Keratinocyte (primary cell): ENCODE results near the gene VPS41. TPM values are rescaled to one million over a fixed set of nuclear protein-coding genes. Genes with fewer than 3 reads are reported as not detected.

Source experiments
- DNase-seq: peaks from one replicate; pipeline ENCODE4 v3.0.0-alpha.2; 2011; ENCODE audit warnings: low read depth, missing footprints, low spot score
- FAIRE-seq: peaks from 2 replicates; lab custom pipeline; 2011; peaks lifted over from hg19 to GRCh38; lab: Jason Lieb, UNC
- H2AFZ ChIP-seq: 2 replicates; pipeline ENCODE4 v1.6.0; 2012; ENCODE audit warnings: low read length, control low read depth, inconsistent platforms; ENCODE audit not compliant: control insufficient read depth
- H3K27ac ChIP-seq: 2 replicates; pipeline ENCODE4 v1.5.1; 2011; ENCODE audit warnings: low read length; ENCODE audit not compliant: control insufficient read depth, insufficient read depth
- H3K27me3 ChIP-seq: 3 replicates; pipeline ENCODE4 v1.6.0; 2011; ENCODE audit warnings: low read length; ENCODE audit not compliant: control insufficient read depth, insufficient read depth; ENCODE audit errors: extremely low read depth
- H3K36me3 ChIP-seq, 2 experiments: 2 replicates in 1 of 2; 3 replicates in 1 of 2; pipeline ENCODE4 v1.5.1; 2011; ENCODE audit warnings: low read length in 2 of 2, mild to moderate bottlenecking in 1 of 2; ENCODE audit not compliant: control insufficient read depth in 2 of 2, insufficient read depth in 2 of 2; ENCODE audit errors: extremely low read depth in 1 of 2
- H3K4me1 ChIP-seq: 3 replicates; pipeline ENCODE4 v1.5.1; 2011; ENCODE audit warnings: low read length; ENCODE audit not compliant: control insufficient read depth, insufficient read depth; ENCODE audit errors: extremely low read depth
- H3K4me2 ChIP-seq: 3 replicates; pipeline ENCODE4 v1.6.0; 2011; ENCODE audit warnings: low read depth, low read length; ENCODE audit not compliant: control insufficient read depth, insufficient read depth; ENCODE audit errors: extremely low read depth
- H3K4me3 ChIP-seq, 3 experiments: fragments of 200-600 bp in 1 of 3; sonication (generic) in 1 of 3; 2 replicates in 2 of 3; 3 replicates in 1 of 3; pipeline ENCODE4 v1.5.1; 2011 to 2016; ENCODE audit warnings: low read length in 3 of 3, mild to moderate bottlenecking in 3 of 3, control low read depth in 2 of 3, inconsistent platforms in 1 of 3, low read depth in 1 of 3, mixed read lengths in 1 of 3, mixed run types in 1 of 3, moderate library complexity in 1 of 3; ENCODE audit not compliant: control insufficient read depth in 2 of 3, insufficient read depth in 2 of 3; ENCODE audit errors: extremely low read depth in 1 of 3
- H3K79me2 ChIP-seq: 2 replicates; pipeline ENCODE4 v1.6.0; 2012; ENCODE audit warnings: low read length; ENCODE audit not compliant: control insufficient read depth, insufficient read depth
- H3K9ac ChIP-seq: 3 replicates; pipeline ENCODE4 v1.6.0; 2011; ENCODE audit warnings: low read length; ENCODE audit not compliant: control insufficient read depth, insufficient read depth; ENCODE audit errors: extremely low read depth
- H3K9me1 ChIP-seq: 3 replicates; pipeline ENCODE4 v1.6.0; 2011; ENCODE audit warnings: low read length; ENCODE audit not compliant: control insufficient read depth, insufficient read depth; ENCODE audit errors: extremely low read depth
- H3K9me3 ChIP-seq: 2 replicates; pipeline ENCODE4 v1.5.1; 2012; ENCODE audit warnings: low read depth, low read length; ENCODE audit not compliant: control insufficient read depth
- H4K20me1 ChIP-seq: 3 replicates; pipeline ENCODE4 v1.6.0; 2011; ENCODE audit warnings: low read length; ENCODE audit not compliant: control insufficient read depth, insufficient read depth; ENCODE audit errors: extremely low read depth
- CTCF ChIP-seq, 3 experiments: IDR thresholded peaks in 1 of 3; conservative IDR thresholded peaks in 1 of 3; optimal IDR thresholded peaks in 1 of 3; 2 replicates in 2 of 3; 3 replicates in 1 of 3; pipeline versions ENCODE3 to v1.5.1; 2011; ENCODE audit warnings: low read length in 3 of 3, mild to moderate bottlenecking in 3 of 3, moderate library complexity in 2 of 3, control low read depth in 1 of 3, inconsistent platforms in 1 of 3; ENCODE audit not compliant: insufficient read depth in 2 of 3; ENCODE audit errors: extremely low read depth in 1 of 3
- EZH2 ChIP-seq: IDR thresholded peaks from one replicate; pipeline ENCODE4 v1.6.1; 2012; ENCODE audit warnings: inconsistent platforms, mild to moderate bottlenecking, low read length, moderate library complexity
- dilution Hi-C: fragments of 300-500 bp; cut with MboI; formaldehyde crosslinking; loops from one replicate; pipeline ENCODE4 v1.7.0; 2020; ENCODE audit warnings: low sequenced_read_pairs; ENCODE audit not compliant: extremely low pct_ligation_motif_present
- polyA plus RNA-seq, 5 experiments: library from polyadenylated mRNA; depleted of rRNA in 3 of 5; stranded (reverse) in 3 of 5; stranded (forward) in 1 of 5; unstranded in 1 of 5; fragments of >200 nt; gene quantifications; 1 replicate in 1 of 5; 2 replicates in 3 of 5; 3 replicates in 1 of 5; pipeline versions ENCODE4 v1.2.1 to v1.2.3, GENCODE V29; 2011 to 2012; ENCODE audit warnings: missing spikeins in 2 of 5, low read depth in 1 of 5, low replicate concordance in 1 of 5

Gene VPS41
- polyA plus RNA-seq, 1 donor (not counting 4 experiments of a cell fraction or from before 2014, with no cell fraction given) = 38.1 TPM

- Histone ChIP-seq H3K4me3 (no peak overlapping the region), H3K9me3 (no peaks in the 10 kb centered on the region), H3K4me2 (no peak overlapping the region), H4K20me1 (no peaks in the 10 kb centered on the region), H3K27me3 (no peaks in the 10 kb centered on the region), H3K4me1 (no peaks in the 10 kb centered on the region), H3K36me3 (peaks cover 0 to 2% of the 10 kb centered on the region in 2 experiments), H3K27ac (no peak overlapping the region), H2AFZ (no peak overlapping the region), H3K9ac (no peak overlapping the region), H3K79me2 (no peaks in the 10 kb centered on the region), H3K9me1 (no peaks in the 10 kb centered on the region)
- DNase-seq = no peak
- dilution Hi-C loops = no loop called here
- TF ChIP-seq CTCF (optimal IDR thresholded peaks at IDR 0.05 in 1 of 3, IDR thresholded peaks at IDR 0.05 in 1 of 3, conservative IDR thresholded peaks at IDR 0.05 in 1 of 3; ENCODE audit: extremely low read depth in 1 of 3, insufficient read depth in 2 of 3, low read length in 3 of 3) = no peak
- TF ChIP-seq EZH2 = no peak
- FAIRE-seq = no peak
Measured at GRCh38 chr7:38756521-38756920, 152.5 kb downstream of the VPS41 start.

GRCh38 chr7:38753347-38753746 lies 155.6 kb downstream of the VPS41 start:
- H3K9me1 ChIP-seq = no peaks in the 10 kb centered on the region
- no peak overlapping the region for H3K4me3 ChIP-seq
- no peak overlapping the region for H3K9ac ChIP-seq
- no peak for DNase-seq
- dilution Hi-C loops = no loop called here
- no peak overlapping the region for H3K4me2 ChIP-seq
- H3K9me3 ChIP-seq = no peaks in the 10 kb centered on the region
- H3K79me2 ChIP-seq = no peaks in the 10 kb centered on the region
- H4K20me1 ChIP-seq = no peaks in the 10 kb centered on the region
- H3K27me3 ChIP-seq = no peaks in the 10 kb centered on the region
- H3K36me3 ChIP-seq = peaks cover 0 to 2% of the 10 kb centered on the region in 2 experiments
- no peak overlapping the region for H2AFZ ChIP-seq
- FAIRE-seq = no peak
- TF ChIP-seq CTCF (optimal IDR thresholded peaks at IDR 0.05 in 1 of 3, IDR thresholded peaks at IDR 0.05 in 1 of 3, conservative IDR thresholded peaks at IDR 0.05 in 1 of 3; ENCODE audit: extremely low read depth in 1 of 3, insufficient read depth in 2 of 3, low read length in 3 of 3) (no peak), EZH2 (no peak)
- H3K4me1 ChIP-seq = no peaks in the 10 kb centered on the region
- H3K27ac ChIP-seq = no peak overlapping the region
